Raji (cell line): ENCODE measurements around the gene TNFSF12.

Source experiments
- POLR2A ChIP-seq: IDR thresholded peaks from 2 replicates; pipeline ENCODE4 v1.6.1; 2011; ENCODE audit warnings: low read depth, low read length, control low read depth; ENCODE audit not compliant: insufficient read depth

Gene TNFSF12

GRCh38 chr17:7574176-7574953 lies 25.5 kb downstream of the TNFSF12 start:
- TF ChIP-seq POLR2A, result no peak

DNA sequence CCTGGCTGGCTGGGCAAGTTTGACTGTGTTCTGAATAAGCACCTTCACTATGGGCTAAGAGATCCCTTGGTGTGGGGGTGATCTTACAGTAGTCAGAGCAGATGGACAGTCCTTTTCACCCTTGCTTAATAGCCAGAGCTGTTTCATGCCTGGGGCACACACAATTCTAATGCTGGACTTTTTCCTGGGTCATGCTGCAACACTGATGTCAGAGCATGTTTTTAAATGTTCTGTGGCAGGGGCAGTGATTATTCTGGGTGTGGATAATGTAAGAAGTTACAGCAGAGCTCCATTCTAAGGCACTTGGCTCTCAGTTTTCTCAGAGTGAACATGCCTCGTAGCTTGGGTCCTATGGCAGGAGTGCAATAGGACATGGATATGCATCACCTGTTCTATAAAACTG lies 26.6 kb downstream of the TNFSF12 start:
- TF ChIP-seq POLR2A, result no peak

DNA sequence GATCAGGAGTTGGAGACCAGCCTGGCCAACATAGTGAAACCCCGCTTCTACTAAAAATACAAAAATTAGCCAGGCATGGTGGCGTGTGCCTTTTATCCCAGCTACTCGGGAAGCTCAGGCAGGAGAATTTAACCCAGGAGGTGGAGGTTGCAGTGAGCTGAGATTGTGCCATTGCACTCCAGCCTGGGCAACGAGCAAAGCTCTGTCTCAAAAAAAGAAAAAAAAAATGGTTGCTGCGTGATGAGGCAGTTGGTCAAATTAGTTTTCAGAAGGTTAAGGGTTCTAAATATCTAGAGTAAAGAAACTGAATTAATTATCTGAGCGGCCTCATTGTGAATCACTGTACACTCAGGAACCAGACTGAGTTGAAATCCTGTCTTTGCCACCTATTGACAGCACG lies 27.1 kb downstream of the TNFSF12 start:
- TF ChIP-seq POLR2A, result no peak

DNA sequence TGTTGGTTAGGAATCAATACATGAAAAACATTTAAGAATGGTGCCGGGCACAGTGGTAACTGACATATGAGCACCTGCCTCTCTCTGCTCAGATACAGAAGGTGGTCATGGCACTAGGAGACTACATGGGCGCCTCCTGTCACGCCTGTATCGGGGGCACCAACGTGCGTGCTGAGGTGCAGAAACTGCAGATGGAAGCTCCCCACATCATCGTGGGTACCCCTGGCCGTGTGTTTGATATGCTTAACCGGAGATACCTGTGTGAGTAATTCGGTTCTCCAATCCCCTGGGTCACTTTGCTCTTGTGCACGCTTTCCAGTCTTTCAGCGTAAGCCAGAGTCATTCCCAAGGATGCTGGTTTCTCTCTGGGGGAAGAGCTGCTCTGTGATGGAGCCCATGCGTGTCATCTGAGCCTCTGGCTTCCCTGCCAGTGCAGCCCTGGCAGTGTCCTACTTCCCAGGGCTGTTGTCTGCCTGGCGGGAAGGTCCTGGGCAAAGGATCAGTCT lies 27.6 kb downstream of the TNFSF12 start:
- TF ChIP-seq POLR2A, result no peak

GRCh38 chr17:7577327-7578199 lies 28.7 kb downstream of the TNFSF12 start:
- TF ChIP-seq POLR2A, result no peak

DNA sequence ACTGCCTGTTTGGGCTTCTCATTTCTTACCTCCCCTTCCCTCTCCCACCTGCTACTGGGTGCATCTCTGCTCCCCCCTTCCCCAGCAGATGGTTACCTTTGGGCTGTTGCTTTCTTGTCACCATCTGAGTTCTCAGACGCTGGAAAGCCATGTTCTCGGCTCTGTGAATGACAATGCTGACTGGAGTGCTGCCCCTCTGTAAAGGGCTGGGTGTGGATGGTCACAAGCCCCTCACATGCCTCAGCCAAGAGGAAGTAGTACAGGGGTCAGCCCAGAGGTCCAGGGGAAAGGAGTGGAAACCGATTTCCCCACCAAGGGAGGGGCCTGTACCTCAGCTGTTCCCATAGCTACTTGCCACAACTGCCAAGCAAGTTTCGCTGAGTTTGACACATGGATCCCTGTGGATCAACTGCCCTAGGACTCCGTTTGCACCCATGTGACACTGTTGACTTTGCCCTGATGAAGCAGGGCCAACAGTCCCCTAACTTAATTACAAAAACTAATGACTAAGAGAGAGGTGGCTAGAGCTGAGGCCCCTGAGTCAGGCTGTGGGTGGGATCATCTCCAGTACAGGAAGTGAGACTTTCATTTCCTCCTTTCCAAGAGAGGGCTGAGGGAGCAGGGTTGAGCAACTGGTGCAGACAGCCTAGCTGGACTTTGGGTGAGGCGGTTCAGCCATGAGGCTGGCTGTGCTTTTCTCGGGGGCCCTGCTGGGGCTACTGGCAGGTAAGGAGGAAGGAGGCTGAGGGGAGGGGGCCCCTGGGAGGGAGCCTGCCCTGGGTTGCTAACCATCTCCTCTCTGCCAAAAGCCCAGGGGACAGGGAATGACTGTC lies 30.4 kb downstream of the TNFSF12 start, which contains the start of gene CD68:
CD68 (plus strand) TSS at position 638 of the 833 bp plus-strand sequence; CDS start at position 678, 40 bp downstream.
- TF ChIP-seq POLR2A, result peak; percentile 44; the same call in 1 of the 2 replicates

- TF ChIP-seq POLR2A, result 0 out of 2 replicates have a peak, but pooled peaks have one; percentile 0
These were observed 31.2 kb downstream of the TNFSF12 start for GRCh38 chr17:7579834-7580603.

DNA sequence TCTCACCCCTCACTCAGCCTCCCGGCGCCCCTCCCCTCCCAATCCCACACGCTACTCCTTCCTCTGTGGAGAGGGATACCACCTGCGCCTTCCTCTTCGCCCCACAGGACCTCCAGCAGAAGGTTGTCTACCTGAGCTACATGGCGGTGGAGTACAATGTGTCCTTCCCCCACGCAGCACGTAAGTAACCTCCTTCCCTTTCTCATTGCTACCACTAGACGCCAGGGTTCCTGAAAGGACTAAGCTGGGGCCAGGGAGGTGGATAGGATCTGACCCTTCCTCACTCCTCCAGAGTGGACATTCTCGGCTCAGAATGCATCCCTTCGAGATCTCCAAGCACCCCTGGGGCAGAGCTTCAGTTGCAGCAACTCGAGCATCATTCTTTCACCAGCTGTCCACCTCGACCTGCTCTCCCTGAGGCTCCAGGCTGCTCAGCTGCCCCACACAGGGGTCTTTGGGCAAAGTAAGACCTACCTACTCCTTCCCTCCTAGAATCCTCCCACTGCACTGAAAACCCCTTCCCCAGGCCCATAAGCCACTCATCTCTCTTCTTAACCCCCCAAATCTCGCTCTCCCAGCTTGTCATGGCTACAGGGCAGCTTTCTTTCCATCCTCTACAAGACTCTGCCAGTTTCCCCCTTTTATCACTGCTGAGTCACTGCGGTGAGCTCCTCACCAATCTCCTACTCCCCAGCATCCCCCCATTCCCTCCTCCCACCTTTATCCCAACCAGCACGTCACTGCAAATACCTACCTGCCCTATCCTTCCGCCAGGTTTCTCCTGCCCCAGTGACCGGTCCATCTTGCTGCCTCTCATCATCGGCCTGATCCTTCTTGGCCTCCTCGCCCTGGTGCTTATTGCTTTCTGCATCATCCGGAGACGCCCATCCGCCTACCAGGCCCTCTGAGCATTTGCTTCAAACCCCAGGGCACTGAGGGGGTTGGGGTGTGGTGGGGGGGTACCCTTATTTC lies 32.0 kb downstream of the TNFSF12 start:
- no peak for TF ChIP-seq POLR2A

DNA sequence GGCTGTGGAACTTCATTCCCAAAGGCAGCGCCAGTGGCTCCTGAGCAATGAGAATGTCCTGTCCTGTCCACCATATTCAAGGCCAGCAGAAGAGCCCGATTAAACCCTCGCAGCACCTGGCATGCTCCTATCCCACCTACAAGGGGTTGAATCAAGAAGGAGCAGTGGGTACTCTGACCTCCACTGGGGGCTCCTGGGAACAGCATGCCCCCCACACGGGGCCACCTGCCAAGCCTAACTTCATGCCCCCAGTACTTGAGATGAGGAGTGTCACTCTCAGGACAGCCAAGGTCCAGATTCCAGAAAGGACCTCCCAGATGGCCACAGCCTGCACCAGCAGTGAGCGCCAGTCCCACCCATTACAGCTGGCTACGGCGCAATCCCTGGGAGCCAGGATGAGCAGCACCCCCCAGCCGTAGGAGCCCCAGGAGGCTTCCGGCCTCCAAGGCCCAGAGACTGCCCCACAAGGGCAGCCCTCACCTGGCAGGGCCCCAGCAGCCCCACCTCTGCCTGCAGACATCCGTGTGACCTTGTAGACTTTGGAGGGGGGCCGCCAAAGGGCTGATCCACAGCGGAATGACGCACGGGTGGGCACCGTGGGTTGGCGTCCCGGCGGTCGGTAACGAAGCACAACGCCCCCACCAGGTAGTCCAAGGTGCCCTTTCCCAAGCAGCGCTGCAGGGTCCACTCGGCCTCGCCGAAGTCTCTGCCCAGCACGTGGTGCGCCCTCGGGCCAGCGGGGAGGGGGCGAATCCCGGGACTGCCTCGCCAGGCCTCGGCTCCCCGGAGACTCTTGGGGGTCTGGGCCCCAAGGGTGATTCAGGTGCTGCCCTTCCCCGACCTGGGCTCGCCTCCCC lies 33.8 kb downstream of the TNFSF12 start:
- 0 out of 2 replicates have a peak, but pooled peaks have one; percentile 26 for TF ChIP-seq POLR2A

DNA sequence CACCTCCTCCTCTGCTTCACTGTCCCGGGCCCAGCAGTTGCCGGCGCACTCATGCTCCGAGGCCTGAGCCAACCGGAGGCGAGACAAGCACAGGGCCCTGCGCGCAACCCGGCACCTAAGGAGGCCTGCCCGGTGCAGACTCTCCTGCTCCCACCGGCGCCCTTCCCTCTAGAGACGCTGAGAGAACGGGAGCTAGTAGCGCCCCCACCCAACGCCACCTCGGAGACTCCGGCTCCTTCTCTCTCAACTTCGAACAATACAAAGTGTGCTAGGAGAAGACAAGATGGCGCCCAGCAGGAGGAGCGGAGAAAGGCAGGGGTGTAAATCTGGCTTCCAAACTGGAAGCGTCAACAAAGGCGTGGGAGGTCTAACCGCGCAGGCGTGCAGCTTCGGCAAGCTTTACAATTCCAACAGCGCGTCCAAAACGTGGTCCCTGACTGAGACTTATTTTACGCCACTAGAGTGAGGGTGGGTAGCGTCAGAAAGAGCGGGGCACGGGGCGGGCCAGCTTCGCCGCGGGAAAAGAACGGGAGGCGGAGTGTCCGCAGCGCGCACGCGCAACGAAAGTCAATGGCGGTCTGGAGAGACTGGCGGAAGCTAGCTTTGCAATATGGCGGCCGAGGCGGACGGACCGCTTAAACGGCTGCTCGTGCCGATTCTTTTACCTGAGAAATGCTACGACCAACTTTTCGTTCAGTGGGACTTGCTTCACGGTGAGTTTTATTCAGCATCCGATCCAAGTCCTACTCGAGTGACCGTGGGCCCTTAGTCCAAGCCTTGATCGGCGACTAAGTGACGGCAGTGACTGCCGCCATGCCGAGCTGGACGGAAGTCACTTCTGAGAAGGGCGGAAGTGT lies 34.6 kb downstream of the TNFSF12 start, which contains the start of gene MPDU1:
MPDU1 (plus strand) TSS at position 600 of the 857 bp plus-strand sequence; CDS start at position 611, 11 bp downstream.
- TF ChIP-seq POLR2A, result peak; percentile 87
